ENCODE measurements around the gene VPS35L. TPM values are rescaled to one million over a fixed set of nuclear protein-coding genes. Genes with fewer than 3 reads are reported as not detected.

The VPS35L gene
- total and polyA plus RNA-seq, 2 of the 13 experiments (the other 11 are each of a cell fraction or from before 2014, with no cell fraction given), result 1.4 to 1.6 TPM

DNA sequence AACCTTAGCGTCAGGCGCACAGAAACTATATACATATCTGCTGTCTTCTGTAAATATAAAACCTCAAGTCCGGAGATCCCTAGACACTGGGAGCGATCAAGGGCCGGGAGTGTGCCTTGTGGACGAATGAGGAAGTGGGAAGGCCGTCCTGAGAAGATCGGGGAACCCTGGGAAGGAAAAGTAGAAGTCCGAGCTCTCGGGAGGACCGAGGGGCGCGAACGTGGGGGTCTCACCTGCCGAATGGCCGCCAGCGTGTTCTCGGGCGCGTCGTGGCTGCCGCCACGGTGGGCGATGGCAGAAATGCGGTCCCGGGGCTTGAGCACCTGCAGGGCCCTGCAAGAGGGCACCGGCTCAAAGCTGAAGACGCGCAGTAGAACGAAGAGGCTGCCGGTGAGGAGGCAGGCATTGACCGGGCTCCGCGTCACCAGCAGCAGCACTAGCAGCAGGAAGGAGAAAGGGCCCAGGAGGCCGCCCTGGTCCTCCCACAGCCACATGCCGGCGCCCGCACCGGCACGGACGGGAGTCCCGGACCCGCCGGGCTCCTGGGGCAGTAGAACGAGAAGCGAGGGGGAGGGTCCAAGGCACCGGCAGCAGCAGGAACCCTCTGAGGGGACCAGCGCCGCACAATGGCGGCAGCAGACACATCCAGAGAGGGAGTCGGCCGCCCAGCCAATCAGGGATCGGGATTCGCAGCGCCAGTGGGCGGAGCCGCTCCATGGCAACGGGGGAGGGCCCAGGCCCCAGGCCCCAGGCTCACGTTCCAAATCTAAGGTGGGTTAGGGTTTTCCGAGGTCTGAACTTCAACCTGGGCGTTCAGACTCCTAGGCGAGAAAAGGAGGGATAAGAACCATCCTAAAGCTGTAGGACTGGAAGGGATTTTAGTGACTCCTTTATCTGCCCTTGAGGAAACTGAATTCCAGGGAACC lies 33.8 kb upstream of the VPS35L start, which contains the start of gene GDE1 (continued):
- no peak for TF ChIP-seq CBX2 (IDR thresholded peaks at IDR 0.05; ENCODE audit: low read depth, low read length)
- TF ChIP-seq CBX2 (CRISPR knock-in tag; IDR thresholded peaks at IDR 0.05; ENCODE audit: low read depth), result no peak
- TF ChIP-seq ZNF563 (CRISPR knock-in tag; IDR thresholded peaks at IDR 0.05), result peak; percentile 79; the same call in 1 of the 2 replicates
- TF ChIP-seq TCF7L2 (IDR thresholded peaks at IDR 0.05; ENCODE audit: low read depth, low read length), result no peak
- TF ChIP-seq PAWR (CRISPR knock-in tag; IDR thresholded peaks at IDR 0.05; ENCODE audit: borderline replicate concordance), result peak; percentile 9
- peak; percentile 24 for TF ChIP-seq ZEB1 (IDR thresholded peaks at IDR 0.05; ENCODE audit: insufficient replicate concordance, low read depth)
- TF ChIP-seq, protein P1, sequence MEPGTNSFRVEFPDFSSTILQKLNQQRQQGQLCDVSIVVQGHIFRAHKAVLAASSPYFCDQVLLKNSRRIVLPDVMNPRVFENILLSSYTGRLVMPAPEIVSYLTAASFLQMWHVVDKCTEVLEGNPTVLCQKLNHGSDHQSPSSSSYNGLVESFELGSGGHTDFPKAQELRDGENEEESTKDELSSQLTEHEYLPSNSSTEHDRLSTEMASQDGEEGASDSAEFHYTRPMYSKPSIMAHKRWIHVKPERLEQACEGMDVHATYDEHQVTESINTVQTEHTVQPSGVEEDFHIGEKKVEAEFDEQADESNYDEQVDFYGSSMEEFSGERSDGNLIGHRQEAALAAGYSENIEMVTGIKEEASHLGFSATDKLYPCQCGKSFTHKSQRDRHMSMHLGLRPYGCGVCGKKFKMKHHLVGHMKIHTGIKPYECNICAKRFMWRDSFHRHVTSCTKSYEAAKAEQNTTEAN (CRISPR knock-in tag; conservative IDR thresholded peaks at IDR 0.05), result 0 out of 2 replicates have a peak, but pooled peaks have one; percentile 46
- TF ChIP-seq SIN3B (IDR thresholded peaks at IDR 0.05; ENCODE audit: low read length), result peak; percentile 79
- TF ChIP-seq KDM3A (CRISPR knock-in tag; IDR thresholded peaks at IDR 0.05; ENCODE audit: low read depth), result peak; percentile 73; the same call in 1 of the 2 replicates
- TF ChIP-seq, protein P2, sequence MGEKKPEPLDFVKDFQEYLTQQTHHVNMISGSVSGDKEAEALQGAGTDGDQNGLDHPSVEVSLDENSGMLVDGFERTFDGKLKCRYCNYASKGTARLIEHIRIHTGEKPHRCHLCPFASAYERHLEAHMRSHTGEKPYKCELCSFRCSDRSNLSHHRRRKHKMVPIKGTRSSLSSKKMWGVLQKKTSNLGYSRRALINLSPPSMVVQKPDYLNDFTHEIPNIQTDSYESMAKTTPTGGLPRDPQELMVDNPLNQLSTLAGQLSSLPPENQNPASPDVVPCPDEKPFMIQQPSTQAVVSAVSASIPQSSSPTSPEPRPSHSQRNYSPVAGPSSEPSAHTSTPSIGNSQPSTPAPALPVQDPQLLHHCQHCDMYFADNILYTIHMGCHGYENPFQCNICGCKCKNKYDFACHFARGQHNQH (CRISPR knock-in tag; IDR thresholded peaks at IDR 0.05), result no peak; the same call in 1 of the 2 replicates
- no peak for TF ChIP-seq GABPA (IDR thresholded peaks at IDR 0.05; ENCODE audit: low read depth, low read length)
- TF ChIP-seq GABPA (CRISPR knock-in tag; IDR thresholded peaks at IDR 0.05; ENCODE audit: low read depth), result peak; percentile 34; the same call in 1 of the 2 replicates
- TF ChIP-seq FIP1L1 (IDR thresholded peaks at IDR 0.05; ENCODE audit: borderline replicate concordance, insufficient read depth, low read depth, low read length), result no peak
- TF ChIP-seq NFE2L1 (CRISPR knock-in tag; IDR thresholded peaks at IDR 0.05; ENCODE audit: borderline replicate concordance), result peak; percentile 66; the same call in 1 of the 2 replicates
- TF ChIP-seq YY1 (IDR thresholded peaks at IDR 0.05; ENCODE audit: insufficient read depth, insufficient replicate concordance, low read depth, low read length), result peak; percentile 93
- TF ChIP-seq REL (CRISPR knock-in tag; conservative IDR thresholded peaks at IDR 0.05), result no peak
- TF ChIP-seq CBFB (CRISPR knock-in tag; IDR thresholded peaks at IDR 0.05), result peak; percentile 62; the same call in 1 of the 2 replicates
- TF ChIP-seq, protein P3, sequence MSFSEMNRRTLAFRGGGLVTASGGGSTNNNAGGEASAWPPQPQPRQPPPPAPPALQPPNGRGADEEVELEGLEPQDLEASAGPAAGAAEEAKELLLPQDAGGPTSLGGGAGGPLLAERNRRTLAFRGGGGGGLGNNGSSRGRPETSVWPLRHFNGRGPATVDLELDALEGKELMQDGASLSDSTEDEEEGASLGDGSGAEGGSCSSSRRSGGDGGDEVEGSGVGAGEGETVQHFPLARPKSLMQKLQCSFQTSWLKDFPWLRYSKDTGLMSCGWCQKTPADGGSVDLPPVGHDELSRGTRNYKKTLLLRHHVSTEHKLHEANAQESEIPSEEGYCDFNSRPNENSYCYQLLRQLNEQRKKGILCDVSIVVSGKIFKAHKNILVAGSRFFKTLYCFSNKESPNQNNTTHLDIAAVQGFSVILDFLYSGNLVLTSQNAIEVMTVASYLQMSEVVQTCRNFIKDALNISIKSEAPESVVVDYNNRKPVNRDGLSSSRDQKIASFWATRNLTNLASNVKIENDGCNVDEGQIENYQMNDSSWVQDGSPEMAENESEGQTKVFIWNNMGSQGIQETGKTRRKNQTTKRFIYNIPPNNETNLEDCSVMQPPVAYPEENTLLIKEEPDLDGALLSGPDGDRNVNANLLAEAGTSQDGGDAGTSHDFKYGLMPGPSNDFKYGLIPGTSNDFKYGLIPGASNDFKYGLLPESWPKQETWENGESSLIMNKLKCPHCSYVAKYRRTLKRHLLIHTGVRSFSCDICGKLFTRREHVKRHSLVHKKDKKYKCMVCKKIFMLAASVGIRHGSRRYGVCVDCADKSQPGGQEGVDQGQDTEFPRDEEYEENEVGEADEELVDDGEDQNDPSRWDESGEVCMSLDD (CRISPR knock-in tag; IDR thresholded peaks at IDR 0.05; ENCODE audit: borderline replicate concordance), result no peak
- TF ChIP-seq NFKBIZ (CRISPR knock-in tag; IDR thresholded peaks at IDR 0.05), result peak; percentile 85
- no peak for TF ChIP-seq ZNF367 (CRISPR knock-in tag; IDR thresholded peaks at IDR 0.05; ENCODE audit: borderline replicate concordance)
- no peak for TF ChIP-seq ZNF382 (CRISPR knock-in tag; IDR thresholded peaks at IDR 0.05; ENCODE audit: borderline replicate concordance)
- no peak; the same call in 1 of the 2 replicates for TF ChIP-seq ZNF225 (CRISPR knock-in tag; IDR thresholded peaks at IDR 0.05)
- TF ChIP-seq KLF9 (CRISPR knock-in tag; IDR thresholded peaks at IDR 0.05; ENCODE audit: low read depth), result 0 out of 2 replicates have a peak, but pooled peaks have one; percentile 27
- TF ChIP-seq ZFX (CRISPR knock-in tag; IDR thresholded peaks at IDR 0.05; ENCODE audit: low read depth), result peak; percentile 77
- peak; percentile 71; the same call in 1 of the 2 replicates for TF ChIP-seq ZNF790 (CRISPR knock-in tag; IDR thresholded peaks at IDR 0.05; ENCODE audit: borderline replicate concordance)

All from HepG2 (cell line).